Thoracic aorta (tissue), 2 donors: Measurements from ENCODE around the gene ATP1B1. TPM values are rescaled to one million over a fixed set of nuclear protein-coding genes. Genes with fewer than 3 reads are reported as not detected.
"Not testable (repeated sequence)": the region's sequence is repeated elsewhere in the genome, so short reads cannot be mapped to it uniquely, and the experiment has no call there.

ENCODE experiments used
- ATAC-seq: fragments of 150-250 bp; one replicate; pipeline ENCODE4 v1.8.0; 2017; ENCODE audit warnings: low read depth; ENCODE audit not compliant: insufficient number of reproducible peaks, low FRiP score
- DNase-seq: peaks from one replicate; pipeline ENCODE4 v3.0.0-alpha.2; 2020; ENCODE audit warnings: low spot score
- H3K27ac ChIP-seq, 2 donors: fragments of 200-600 bp; sonication (generic); 1 replicate in 1 of 2; 2 replicates in 1 of 2; pipeline ENCODE4 v1.5.1; 2016; ENCODE audit warnings: mild to moderate bottlenecking in 2 of 2, moderate library complexity in 2 of 2
- H3K27me3 ChIP-seq: fragments of 200-600 bp; sonication (generic); replicated peaks from 2 replicates; pipeline ENCODE4 v1.6.0; 2016; ENCODE audit warnings: mild to moderate bottlenecking; ENCODE audit not compliant: insufficient read depth
- H3K36me3 ChIP-seq: fragments of 200-600 bp; sonication (generic); one replicate; pipeline ENCODE4 v1.5.1; 2016
- H3K4me1 ChIP-seq, 2 donors: fragments of 200-600 bp; sonication (generic); 1 replicate in 1 of 2; 2 replicates in 1 of 2; pipeline versions ENCODE4 v1.5.1 to v1.6.0; 2016; ENCODE audit warnings: low read depth in 2 of 2, mild to moderate bottlenecking in 1 of 2; ENCODE audit not compliant: control insufficient read depth in 1 of 2
- H3K4me3 ChIP-seq: fragments of 200-600 bp; sonication (generic); 2 replicates; pipeline ENCODE4 v1.5.1; 2016; ENCODE audit warnings: mild to moderate bottlenecking
- H3K9me3 ChIP-seq: fragments of 200-600 bp; sonication (generic); 2 replicates; pipeline ENCODE4 v1.5.1; 2016
- total RNA-seq, 2 donors: library from RNA; depleted of rRNA; stranded (reverse); fragments of >200 nt; gene quantifications; one replicate each; pipeline versions ENCODE4 v1.1.0 to v1.2.3, GENCODE V29; 2016
- TF ChIP-seq, protein P1 (sequence below): fragments of 200-600 bp; sonication (generic); IDR thresholded peaks from one replicate; pipeline ENCODE4 v1.5.1; 2019; ENCODE audit warnings: antibody characterized with exemption

ATP1B1 gene
- total RNA-seq, 2 donors from 2014 or later = 19.4 to 33.9 TPM

DNA sequence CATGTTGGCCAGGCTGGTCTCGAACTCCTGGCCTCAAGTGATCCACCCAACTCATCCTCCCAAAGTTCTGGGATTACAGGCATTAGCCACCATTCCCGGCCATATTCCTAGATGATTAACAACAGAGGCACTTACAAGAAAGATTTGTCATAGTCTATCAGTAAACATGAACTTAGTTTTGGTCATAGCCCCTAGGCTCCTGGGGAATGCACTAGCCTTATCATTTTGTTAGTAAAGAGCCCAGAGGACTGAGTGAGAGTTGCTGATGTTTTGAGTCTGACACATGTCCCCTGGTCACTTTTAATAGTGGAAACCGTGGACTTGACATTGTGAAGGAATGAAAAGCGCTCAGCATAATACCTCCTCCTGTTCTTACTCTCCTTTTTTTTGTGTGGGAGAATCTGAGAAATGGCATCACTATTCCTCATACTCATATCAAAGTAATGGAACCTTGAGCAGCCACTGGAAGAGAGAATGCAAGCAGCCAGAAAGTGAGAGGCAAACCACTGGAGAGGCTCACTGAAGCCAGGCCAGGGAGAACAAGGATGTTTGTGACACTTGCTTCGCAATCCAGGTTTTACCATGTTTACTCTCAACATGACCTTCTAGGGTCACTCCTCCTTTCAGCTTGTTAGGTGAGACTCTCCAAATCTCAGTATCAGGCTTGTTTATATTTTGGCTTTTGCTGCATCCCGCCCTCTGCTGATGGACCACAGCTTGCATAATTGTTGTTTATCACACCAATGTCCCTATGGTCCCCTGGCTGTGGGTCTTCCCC lies 14.8 kb downstream of the ATP1B1 start:
- Histone ChIP-seq H3K27me3 (no peaks in the 10 kb centered on the region), H3K27ac (no peak overlapping the region), H3K4me3 (no peak overlapping the region), H3K4me1 (no peaks in the 10 kb centered on the region), H3K36me3 (peaks cover 6% of the 10 kb centered on the region), H3K9me3 (no peaks in the 10 kb centered on the region)
- TF ChIP-seq, protein P1, sequence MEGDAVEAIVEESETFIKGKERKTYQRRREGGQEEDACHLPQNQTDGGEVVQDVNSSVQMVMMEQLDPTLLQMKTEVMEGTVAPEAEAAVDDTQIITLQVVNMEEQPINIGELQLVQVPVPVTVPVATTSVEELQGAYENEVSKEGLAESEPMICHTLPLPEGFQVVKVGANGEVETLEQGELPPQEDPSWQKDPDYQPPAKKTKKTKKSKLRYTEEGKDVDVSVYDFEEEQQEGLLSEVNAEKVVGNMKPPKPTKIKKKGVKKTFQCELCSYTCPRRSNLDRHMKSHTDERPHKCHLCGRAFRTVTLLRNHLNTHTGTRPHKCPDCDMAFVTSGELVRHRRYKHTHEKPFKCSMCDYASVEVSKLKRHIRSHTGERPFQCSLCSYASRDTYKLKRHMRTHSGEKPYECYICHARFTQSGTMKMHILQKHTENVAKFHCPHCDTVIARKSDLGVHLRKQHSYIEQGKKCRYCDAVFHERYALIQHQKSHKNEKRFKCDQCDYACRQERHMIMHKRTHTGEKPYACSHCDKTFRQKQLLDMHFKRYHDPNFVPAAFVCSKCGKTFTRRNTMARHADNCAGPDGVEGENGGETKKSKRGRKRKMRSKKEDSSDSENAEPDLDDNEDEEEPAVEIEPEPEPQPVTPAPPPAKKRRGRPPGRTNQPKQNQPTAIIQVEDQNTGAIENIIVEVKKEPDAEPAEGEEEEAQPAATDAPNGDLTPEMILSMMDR = no peak
- ATAC-seq = no peak
- DNase-seq = no peak

DNA sequence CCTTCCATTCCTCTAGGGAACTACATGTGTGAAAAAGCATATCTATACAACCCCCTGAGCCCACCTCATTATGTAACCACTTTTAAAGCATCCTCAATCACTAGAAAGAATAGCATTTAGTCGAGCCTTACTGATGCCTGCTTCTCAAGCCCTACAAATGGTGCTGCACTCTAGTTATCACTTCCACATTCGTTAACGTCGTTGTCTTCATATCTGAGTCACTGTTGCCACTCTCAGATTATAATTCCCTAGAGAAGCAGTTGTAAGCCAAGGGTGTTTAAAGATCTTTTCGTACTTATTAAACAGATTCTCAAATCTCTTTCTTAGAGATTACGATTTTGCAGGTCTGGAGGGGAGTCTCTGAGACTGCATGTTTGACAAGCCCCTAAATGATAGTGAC lies 16.5 kb downstream of the ATP1B1 start:
- no peak for DNase-seq
- ATAC-seq = no peak
- H3K36me3 ChIP-seq = peaks cover 6% of the 10 kb centered on the region
- no peaks in the 10 kb centered on the region for H3K27me3 ChIP-seq
- H3K4me1 ChIP-seq = no peaks in the 10 kb centered on the region
- H3K4me3 ChIP-seq = no peak overlapping the region
- H3K9me3 ChIP-seq = no peaks in the 10 kb centered on the region
- TF ChIP-seq, protein P1 = no peak
- no peak overlapping the region for H3K27ac ChIP-seq

- no peaks in the 10 kb centered on the region for H3K27me3 ChIP-seq
- TF ChIP-seq, protein P1 = no peak
- no peak for DNase-seq
- H3K36me3 ChIP-seq = peaks cover 6% of the 10 kb centered on the region
- H3K4me1 ChIP-seq = peaks cover 4 to 7% of the 10 kb centered on the region in 2 donors
- H3K4me3 ChIP-seq = no peak overlapping the region
- no peak overlapping the region for H3K27ac ChIP-seq
- no peaks in the 10 kb centered on the region for H3K9me3 ChIP-seq
- ATAC-seq = no peak
Measured at GRCh38 chr1:169124459-169124858, 18.0 kb downstream of the ATP1B1 start.

DNA sequence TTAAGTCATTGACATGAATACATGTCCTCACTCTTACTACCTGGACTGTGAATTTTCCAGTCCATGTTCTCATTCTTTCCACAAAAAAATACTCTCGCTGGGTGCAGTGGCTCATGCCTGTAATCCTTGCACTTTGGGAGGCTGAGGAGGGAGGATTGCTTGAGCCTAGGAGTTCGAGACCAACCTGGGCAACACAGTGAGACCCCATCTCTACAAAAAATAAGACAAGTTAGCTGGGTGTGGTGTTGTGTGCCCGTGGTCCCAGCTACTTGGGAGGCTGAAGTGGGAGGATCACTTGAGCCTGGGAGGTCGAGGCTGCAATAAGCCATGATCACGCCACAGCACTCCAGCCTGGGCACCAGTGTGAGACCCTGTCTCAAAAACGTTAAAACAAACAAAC lies 19.1 kb downstream of the ATP1B1 start:
- peaks cover 6 to 14% of the 10 kb centered on the region in 2 donors for H3K4me1 ChIP-seq
- not testable (repeated sequence) for H3K4me3 ChIP-seq, DNase-seq, H3K36me3 ChIP-seq, ATAC-seq, H3K27me3 ChIP-seq, H3K9me3 ChIP-seq, H3K27ac ChIP-seq

DNA sequence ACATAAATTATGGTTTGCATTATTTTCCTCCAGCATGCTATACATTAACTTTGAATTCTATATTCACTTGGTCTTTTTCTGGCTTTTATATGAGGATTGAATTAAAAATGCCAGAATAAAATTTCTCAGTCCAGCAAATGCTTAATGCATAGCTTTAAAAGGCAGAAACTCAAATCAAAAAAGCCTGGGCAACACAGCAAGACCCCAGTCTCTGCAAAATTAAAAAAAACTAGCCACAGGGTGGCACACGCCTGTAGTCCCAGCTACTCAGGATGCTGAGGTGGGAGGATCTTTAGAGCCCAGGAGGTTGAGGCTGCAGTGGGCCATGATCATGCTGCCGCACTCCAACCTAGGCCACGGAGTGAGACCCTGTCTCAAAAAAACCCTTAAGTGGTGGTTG lies 19.8 kb downstream of the ATP1B1 start:
- ATAC-seq = no peak
- no peaks in the 10 kb centered on the region for H3K27me3 ChIP-seq
- H3K9me3 ChIP-seq = no peaks in the 10 kb centered on the region
- TF ChIP-seq, protein P1 = no peak
- peaks cover 6 to 14% of the 10 kb centered on the region in 2 donors for H3K4me1 ChIP-seq
- no peak overlapping the region for H3K27ac ChIP-seq
- DNase-seq = no peak
- H3K4me3 ChIP-seq = no peak overlapping the region
- peaks cover 6% of the 10 kb centered on the region for H3K36me3 ChIP-seq
